ENCODE results near the gene CNN1.

- no peak for TF ChIP-seq EP300 (IDR thresholded peaks at IDR 0.05)
- TF ChIP-seq, protein P1, sequence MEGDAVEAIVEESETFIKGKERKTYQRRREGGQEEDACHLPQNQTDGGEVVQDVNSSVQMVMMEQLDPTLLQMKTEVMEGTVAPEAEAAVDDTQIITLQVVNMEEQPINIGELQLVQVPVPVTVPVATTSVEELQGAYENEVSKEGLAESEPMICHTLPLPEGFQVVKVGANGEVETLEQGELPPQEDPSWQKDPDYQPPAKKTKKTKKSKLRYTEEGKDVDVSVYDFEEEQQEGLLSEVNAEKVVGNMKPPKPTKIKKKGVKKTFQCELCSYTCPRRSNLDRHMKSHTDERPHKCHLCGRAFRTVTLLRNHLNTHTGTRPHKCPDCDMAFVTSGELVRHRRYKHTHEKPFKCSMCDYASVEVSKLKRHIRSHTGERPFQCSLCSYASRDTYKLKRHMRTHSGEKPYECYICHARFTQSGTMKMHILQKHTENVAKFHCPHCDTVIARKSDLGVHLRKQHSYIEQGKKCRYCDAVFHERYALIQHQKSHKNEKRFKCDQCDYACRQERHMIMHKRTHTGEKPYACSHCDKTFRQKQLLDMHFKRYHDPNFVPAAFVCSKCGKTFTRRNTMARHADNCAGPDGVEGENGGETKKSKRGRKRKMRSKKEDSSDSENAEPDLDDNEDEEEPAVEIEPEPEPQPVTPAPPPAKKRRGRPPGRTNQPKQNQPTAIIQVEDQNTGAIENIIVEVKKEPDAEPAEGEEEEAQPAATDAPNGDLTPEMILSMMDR (IDR thresholded peaks at IDR 0.05), result peak; percentile 80 to 90
- TF ChIP-seq POLR2A (IDR thresholded peaks at IDR 0.05), result no peak
Measured at GRCh38 chr19:11535792-11536595, 2.7 kb upstream of the CNN1 start.
